Endothelial cell (in vitro differentiated cells): ENCODE data around the gene SLC5A10. TPM values are rescaled to one million over a fixed set of nuclear protein-coding genes. Genes with fewer than 3 reads are reported as not detected.

Source experiments
- DNase-seq: peaks from one replicate; pipeline ENCODE4 v3.0.0; 2021; ENCODE audit warnings: low spot score
- H3K27ac Mint-ChIP-seq: one replicate; pipeline ENCODE4 v1.8.0; 2021; ENCODE audit warnings: mixed read lengths, inconsistent platforms; ENCODE audit not compliant: unreplicated experiment
- H3K27me3 Mint-ChIP-seq: one replicate; pipeline ENCODE4 v1.8.0; 2021; ENCODE audit warnings: mild to moderate bottlenecking, moderate library complexity, mixed read lengths, inconsistent platforms; ENCODE audit not compliant: unreplicated experiment
- H3K36me3 Mint-ChIP-seq: one replicate; pipeline ENCODE4 v1.8.0; 2021; ENCODE audit warnings: mild to moderate bottlenecking, low read depth, mixed read lengths, inconsistent platforms; ENCODE audit not compliant: unreplicated experiment
- H3K4me1 Mint-ChIP-seq: one replicate; pipeline ENCODE4 v1.8.0; 2021; ENCODE audit warnings: mild to moderate bottlenecking, mixed read lengths, inconsistent platforms; ENCODE audit not compliant: unreplicated experiment
- H3K4me3 Mint-ChIP-seq: one replicate; pipeline ENCODE4 v1.8.0; 2021; ENCODE audit warnings: mild to moderate bottlenecking, mixed read lengths, inconsistent platforms; ENCODE audit not compliant: unreplicated experiment
- H3K9me3 Mint-ChIP-seq: one replicate; pipeline ENCODE4 v1.8.0; 2021; ENCODE audit warnings: mixed read lengths, inconsistent platforms; ENCODE audit not compliant: unreplicated experiment
- total RNA-seq: library from RNA; stranded (reverse); fragmentation: NEBNext Ultra II Directional; extraction: Animal tissue kit (Norgen Biotek cat#: 25700); gene quantifications from one replicate; pipeline ENCODE4 v1.2.1, GENCODE V29; 2021; ENCODE audit not compliant: unreplicated experiment
- TF ChIP-seq, protein P1 (sequence below): fragments of 200-600 bp; sonication (generic); IDR thresholded peaks from one replicate; pipeline ENCODE4 v1.5.0; 2021; ENCODE audit warnings: antibody characterized with exemption; ENCODE audit not compliant: unreplicated experiment

The SLC5A10 gene
- total RNA-seq, 1 donor from 2014 or later = 0.08 TPM

DNA sequence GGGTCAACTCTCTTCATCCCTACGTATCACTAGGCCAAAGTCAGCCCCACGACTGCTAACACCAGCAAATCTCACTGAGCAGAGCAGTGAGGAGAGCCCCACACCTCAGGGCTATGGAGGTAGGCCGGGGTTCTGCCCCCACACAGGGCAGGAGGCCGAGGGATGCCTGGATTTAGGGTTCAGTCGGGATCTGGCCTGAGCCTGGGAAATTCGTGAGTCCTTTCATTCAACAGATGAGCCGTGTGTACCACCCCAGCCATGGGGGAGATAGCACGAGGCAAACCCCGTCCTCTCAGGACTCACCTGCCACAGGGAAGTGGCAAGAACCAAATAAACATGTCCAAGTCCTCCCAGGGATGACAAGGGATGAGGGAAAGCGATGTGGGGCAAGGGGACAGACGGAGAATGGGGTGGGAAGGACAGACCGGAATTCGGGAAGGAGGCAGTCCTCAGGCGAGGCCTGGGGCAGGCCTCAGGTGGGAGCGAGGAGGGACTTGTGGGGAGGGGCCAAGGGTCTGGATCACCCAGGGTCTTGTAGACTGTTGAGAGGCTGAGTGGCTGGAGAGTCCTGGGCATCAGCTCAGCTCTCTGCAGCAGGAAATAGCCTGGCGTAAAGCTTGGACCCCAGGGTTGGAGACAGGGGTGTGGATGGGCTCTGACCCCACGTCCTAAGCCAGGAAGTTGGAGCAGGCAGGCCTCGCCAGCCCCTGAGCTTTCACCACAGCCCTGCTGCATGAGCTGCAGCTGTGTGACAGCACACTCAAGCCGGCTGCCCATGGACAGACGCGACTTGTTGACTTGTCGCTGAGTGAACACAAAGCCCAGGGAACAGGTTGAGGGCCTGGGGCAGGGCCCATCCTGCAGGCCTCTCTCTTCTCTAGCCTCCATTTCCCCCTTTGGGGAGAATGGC is 60.5 kb downstream of the SLC5A10 start:
- no peak for DNase-seq
- Mint-ChIP-seq H3K36me3 (peaks cover 4% of the 10 kb centered on the region), H3K4me1 (peaks cover 5% of the 10 kb centered on the region), H3K27me3 (peaks cover 18% of the 10 kb centered on the region), H3K4me3 (no peak overlapping the region), H3K9me3 (no peaks in the 10 kb centered on the region), H3K27ac (peak overlapping the region; percentile 36)
- TF ChIP-seq, protein P1, sequence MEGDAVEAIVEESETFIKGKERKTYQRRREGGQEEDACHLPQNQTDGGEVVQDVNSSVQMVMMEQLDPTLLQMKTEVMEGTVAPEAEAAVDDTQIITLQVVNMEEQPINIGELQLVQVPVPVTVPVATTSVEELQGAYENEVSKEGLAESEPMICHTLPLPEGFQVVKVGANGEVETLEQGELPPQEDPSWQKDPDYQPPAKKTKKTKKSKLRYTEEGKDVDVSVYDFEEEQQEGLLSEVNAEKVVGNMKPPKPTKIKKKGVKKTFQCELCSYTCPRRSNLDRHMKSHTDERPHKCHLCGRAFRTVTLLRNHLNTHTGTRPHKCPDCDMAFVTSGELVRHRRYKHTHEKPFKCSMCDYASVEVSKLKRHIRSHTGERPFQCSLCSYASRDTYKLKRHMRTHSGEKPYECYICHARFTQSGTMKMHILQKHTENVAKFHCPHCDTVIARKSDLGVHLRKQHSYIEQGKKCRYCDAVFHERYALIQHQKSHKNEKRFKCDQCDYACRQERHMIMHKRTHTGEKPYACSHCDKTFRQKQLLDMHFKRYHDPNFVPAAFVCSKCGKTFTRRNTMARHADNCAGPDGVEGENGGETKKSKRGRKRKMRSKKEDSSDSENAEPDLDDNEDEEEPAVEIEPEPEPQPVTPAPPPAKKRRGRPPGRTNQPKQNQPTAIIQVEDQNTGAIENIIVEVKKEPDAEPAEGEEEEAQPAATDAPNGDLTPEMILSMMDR = no peak

DNA sequence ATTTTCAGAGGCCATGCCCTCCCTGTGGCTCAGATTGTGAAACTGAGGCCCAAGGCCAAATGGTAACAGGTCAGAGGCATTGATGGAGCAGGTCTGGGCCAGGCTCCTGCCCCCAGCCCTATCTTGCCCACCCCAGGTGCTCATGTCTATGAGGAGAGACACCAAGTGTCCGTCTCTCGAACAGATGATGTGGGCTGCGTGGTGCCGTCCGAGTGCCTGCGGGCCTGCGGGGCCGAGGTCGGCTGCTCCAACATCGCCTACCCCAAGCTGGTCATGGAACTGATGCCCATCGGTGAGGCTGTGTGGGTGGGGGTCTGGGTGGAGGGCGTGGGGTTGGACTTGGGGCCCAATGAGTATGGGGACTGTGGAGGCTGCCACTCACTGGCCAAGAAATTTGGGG is 61.3 kb downstream of the SLC5A10 start:
- H3K4me3 Mint-ChIP-seq = no peak overlapping the region
- DNase-seq = no peak
- TF ChIP-seq, protein P1 = no peak
- peaks cover 5% of the 10 kb centered on the region for H3K4me1 Mint-ChIP-seq
- H3K27ac Mint-ChIP-seq = no peak overlapping the region
- H3K27me3 Mint-ChIP-seq = peaks cover 20% of the 10 kb centered on the region
- H3K9me3 Mint-ChIP-seq = no peaks in the 10 kb centered on the region
- H3K36me3 Mint-ChIP-seq = peaks cover 4% of the 10 kb centered on the region

- H3K4me3 Mint-ChIP-seq = no peak overlapping the region
- peaks cover 27% of the 10 kb centered on the region for H3K27me3 Mint-ChIP-seq
- no peak for DNase-seq
- H3K36me3 Mint-ChIP-seq = peaks cover 4% of the 10 kb centered on the region
- H3K4me1 Mint-ChIP-seq = peaks cover 5% of the 10 kb centered on the region
- no peaks in the 10 kb centered on the region for H3K9me3 Mint-ChIP-seq
- H3K27ac Mint-ChIP-seq = no peak overlapping the region
- TF ChIP-seq, protein P1 = no peak
These were observed 62.1 kb downstream of the SLC5A10 start for GRCh38 chr17:19013806-19014627.

DNA sequence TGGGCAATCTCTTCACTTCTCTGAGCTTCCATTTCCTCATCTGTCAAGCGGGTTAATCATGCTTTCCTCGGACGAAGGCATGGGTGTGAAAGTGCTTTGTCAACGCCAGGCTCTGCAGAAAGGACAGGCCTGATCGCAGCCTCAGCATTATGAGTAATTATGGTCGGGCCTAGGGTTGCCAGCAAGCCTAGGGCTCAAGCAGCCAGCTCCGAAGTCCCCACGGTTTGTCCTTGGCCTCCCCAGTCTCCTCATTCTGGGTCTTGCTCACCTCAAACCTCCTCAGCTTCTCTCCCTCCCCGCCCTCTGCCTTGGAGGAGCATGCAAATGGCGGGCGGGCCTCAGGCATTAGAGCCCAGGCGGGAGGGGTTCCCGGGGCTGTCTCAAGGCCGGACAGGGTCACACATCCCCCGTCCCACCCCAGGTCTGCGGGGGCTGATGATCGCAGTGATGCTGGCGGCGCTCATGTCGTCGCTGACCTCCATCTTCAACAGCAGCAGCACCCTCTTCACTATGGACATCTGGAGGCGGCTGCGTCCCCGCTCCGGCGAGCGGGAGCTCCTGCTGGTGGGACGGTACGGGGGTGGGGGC is 62.8 kb downstream of the SLC5A10 start:
- Mint-ChIP-seq H3K9me3 (no peaks in the 10 kb centered on the region), H3K36me3 (peaks cover 2% of the 10 kb centered on the region), H3K4me1 (peaks cover 5% of the 10 kb centered on the region), H3K27me3 (peaks cover 28% of the 10 kb centered on the region), H3K27ac (no peak overlapping the region), H3K4me3 (no peak overlapping the region)
- no peak for DNase-seq
- TF ChIP-seq, protein P1 = no peak
